Measurements from ENCODE around the gene FAAH.

Gene FAAH

GRCh38 chr1:46422261-46422871 is 28.2 kb downstream of the FAAH start:
- H3K4me1 Mint-ChIP-seq = peaks cover 4% of the 10 kb centered on the region
- H3K27ac Mint-ChIP-seq = peak overlapping the region; percentile 70
- H3K4me3 Mint-ChIP-seq = no peak overlapping the region
- DNase-seq = no peak
- no peaks in the 10 kb centered on the region for H3K9me3 Mint-ChIP-seq
- peaks cover 49% of the 10 kb centered on the region for H3K27me3 Mint-ChIP-seq
- no peaks in the 10 kb centered on the region for H3K36me3 Mint-ChIP-seq
- CTCF ChIA-PET = interaction anchor here (0.7 to 1.4 kb wide), 2 partner anchors 12 to 106 kb away, joined by 4 read pairs; no protein-coding TSS in a partner anchor

- Mint-ChIP-seq H3K27me3 (peaks cover 50% of the 10 kb centered on the region), H3K36me3 (no peaks in the 10 kb centered on the region), H3K4me1 (peaks cover 4% of the 10 kb centered on the region), H3K27ac (no peak overlapping the region), H3K4me3 (no peak overlapping the region), H3K9me3 (no peaks in the 10 kb centered on the region)
- no peak for DNase-seq
- CTCF ChIA-PET = no interaction called here
Measured at GRCh38 chr1:46423574-46424240, 29.6 kb downstream of the FAAH start.

GRCh38 chr1:46424730-46425129 is 30.6 kb downstream of the FAAH start:
- Mint-ChIP-seq H3K4me1 (peaks cover 4% of the 10 kb centered on the region), H3K36me3 (no peaks in the 10 kb centered on the region), H3K27me3 (peaks cover 53% of the 10 kb centered on the region), H3K9me3 (no peaks in the 10 kb centered on the region), H3K4me3 (no peak overlapping the region), H3K27ac (no peak overlapping the region)
- no peak for DNase-seq
- CTCF ChIA-PET = interaction anchor here (0.5 to 2.3 kb wide), 2 partner anchors 10 to 301 kb away, joined by 3 to 9 read pairs; no protein-coding TSS in a partner anchor

GRCh38 chr1:46425726-46426125 is 31.6 kb downstream of the FAAH start:
- Mint-ChIP-seq H3K27me3 (peaks cover 50% of the 10 kb centered on the region), H3K4me3 (no peak overlapping the region), H3K27ac (no peak overlapping the region), H3K36me3 (no peaks in the 10 kb centered on the region), H3K9me3 (no peaks in the 10 kb centered on the region), H3K4me1 (peaks cover 4% of the 10 kb centered on the region)
- CTCF ChIA-PET = interaction anchor here (1.3 to 2.3 kb wide), 2 partner anchors 11 to 21 kb away, joined by 3 to 9 read pairs; no protein-coding TSS in a partner anchor
- DNase-seq = no peak

- DNase-seq = no peak
- CTCF ChIA-PET = interaction anchor here (1.1 kb wide), 1 partner anchor 14 kb away, joined by 3 read pairs; no protein-coding TSS in a partner anchor
- peaks cover under 1% of the 10 kb centered on the region for H3K4me1 Mint-ChIP-seq
- peaks cover 55% of the 10 kb centered on the region for H3K27me3 Mint-ChIP-seq
- H3K4me3 Mint-ChIP-seq = no peak overlapping the region
- no peak overlapping the region for H3K27ac Mint-ChIP-seq
- H3K36me3 Mint-ChIP-seq = no peaks in the 10 kb centered on the region
- H3K9me3 Mint-ChIP-seq = no peaks in the 10 kb centered on the region
Measured at GRCh38 chr1:46427541-46427940, 33.4 kb downstream of the FAAH start.

GRCh38 chr1:46429436-46429835 is 35.3 kb downstream of the FAAH start:
- Mint-ChIP-seq H3K9me3 (no peaks in the 10 kb centered on the region), H3K27me3 (peaks cover 39% of the 10 kb centered on the region), H3K36me3 (no peaks in the 10 kb centered on the region), H3K27ac (no peak overlapping the region), H3K4me1 (no peaks in the 10 kb centered on the region), H3K4me3 (no peak overlapping the region)
- CTCF ChIA-PET = no interaction called here
- DNase-seq = no peak

GRCh38 chr1:46431695-46432094 is 37.6 kb downstream of the FAAH start:
- Mint-ChIP-seq H3K9me3 (no peaks in the 10 kb centered on the region), H3K27me3 (peaks cover 38% of the 10 kb centered on the region), H3K4me3 (no peak overlapping the region), H3K36me3 (no peaks in the 10 kb centered on the region), H3K4me1 (no peaks in the 10 kb centered on the region), H3K27ac (no peak overlapping the region)
- CTCF ChIA-PET = interaction anchor here (1.1 to 1.3 kb wide), 2 partner anchors 14 to 15 kb away, joined by 3 to 5 read pairs; no protein-coding TSS in a partner anchor
- no peak for DNase-seq

- H3K27me3 Mint-ChIP-seq = peaks cover 45% of the 10 kb centered on the region
- no peaks in the 10 kb centered on the region for H3K4me1 Mint-ChIP-seq
- CTCF ChIA-PET = interaction anchor here (1.1 to 1.8 kb wide), 3 partner anchors 9 to 94 kb away, joined by 4 to 7 read pairs (median 5); no protein-coding TSS in a partner anchor
- H3K36me3 Mint-ChIP-seq = no peaks in the 10 kb centered on the region
- H3K4me3 Mint-ChIP-seq = no peak overlapping the region
- no peaks in the 10 kb centered on the region for H3K9me3 Mint-ChIP-seq
- DNase-seq = no peak
- no peak overlapping the region for H3K27ac Mint-ChIP-seq
Measured at GRCh38 chr1:46432781-46433327, 38.7 kb downstream of the FAAH start.

- Mint-ChIP-seq H3K27ac (no peak overlapping the region), H3K36me3 (no peaks in the 10 kb centered on the region), H3K9me3 (no peaks in the 10 kb centered on the region), H3K27me3 (peaks cover 46% of the 10 kb centered on the region), H3K4me3 (no peak overlapping the region), H3K4me1 (no peaks in the 10 kb centered on the region)
- CTCF ChIA-PET = interaction anchor here (0.7 to 2.0 kb wide), 5 partner anchors 8 to 94 kb away, joined by 3 to 7 read pairs (median 4); no protein-coding TSS in a partner anchor
- DNase-seq = no peak
Measured at GRCh38 chr1:46434358-46434757, 40.2 kb downstream of the FAAH start.

- Mint-ChIP-seq H3K36me3 (no peaks in the 10 kb centered on the region), H3K27ac (no peak overlapping the region), H3K27me3 (peaks cover 44% of the 10 kb centered on the region), H3K4me1 (no peaks in the 10 kb centered on the region), H3K4me3 (no peak overlapping the region), H3K9me3 (no peaks in the 10 kb centered on the region)
- CTCF ChIA-PET = interaction anchor here (1.5 kb wide), 1 partner anchor 10 kb away, joined by 8 read pairs; no protein-coding TSS in a partner anchor
- DNase-seq = no peak
Measured at GRCh38 chr1:46436844-46437243, 42.7 kb downstream of the FAAH start.

GRCh38 chr1:46437723-46438122 is 43.6 kb downstream of the FAAH start:
- DNase-seq = no peak
- no peaks in the 10 kb centered on the region for H3K36me3 Mint-ChIP-seq

GRCh38 chr1:46438346-46438745 is 44.2 kb downstream of the FAAH start:
- no peaks in the 10 kb centered on the region for H3K9me3 Mint-ChIP-seq
- H3K27me3 Mint-ChIP-seq = peaks cover 57% of the 10 kb centered on the region
- no peak for DNase-seq
- CTCF ChIA-PET = no interaction called here
- H3K4me3 Mint-ChIP-seq = no peak overlapping the region
- H3K36me3 Mint-ChIP-seq = no peaks in the 10 kb centered on the region
- peaks cover 7% of the 10 kb centered on the region for H3K4me1 Mint-ChIP-seq
- H3K27ac Mint-ChIP-seq = no peak overlapping the region

More at GRCh38 chr1:46437723-46438122, 43.6 kb downstream of the FAAH start:
- CTCF ChIA-PET = interaction anchor here (0.6 kb wide), 1 partner anchor 85 kb away, joined by 4 read pairs; no protein-coding TSS in a partner anchor
- Mint-ChIP-seq H3K9me3 (no peaks in the 10 kb centered on the region), H3K27ac (no peak overlapping the region), H3K4me1 (peaks cover 5% of the 10 kb centered on the region), H3K27me3 (peaks cover 51% of the 10 kb centered on the region), H3K4me3 (no peak overlapping the region)

- Mint-ChIP-seq H3K4me3 (no peak overlapping the region), H3K36me3 (no peaks in the 10 kb centered on the region), H3K27me3 (peaks cover 64% of the 10 kb centered on the region), H3K9me3 (no peaks in the 10 kb centered on the region), H3K27ac (no peak overlapping the region), H3K4me1 (peaks cover 7% of the 10 kb centered on the region)
- no peak for DNase-seq
- CTCF ChIA-PET = interaction anchor here (1.4 to 4.0 kb wide), 4 partner anchors 9 to 88 kb away, joined by 3 to 51 read pairs (median 5); no protein-coding TSS in a partner anchor
Measured at GRCh38 chr1:46440478-46440877, 46.4 kb downstream of the FAAH start.

Data from activated naive CD4-positive, alpha-beta T cell treated with anti-CD3 and anti-CD28 coated beads, Interleukin-2, amount 10 ng/mL, durations not matched to agents 7 days and 5 days (primary cell).